B cell (primary cell): Measurements from ENCODE around the gene KRTAP3-3. TPM values are rescaled to one million over a fixed set of nuclear protein-coding genes. Genes with fewer than 3 reads are reported as not detected.

ENCODE experiments used
- ATAC-seq: fragments of 200-7000 bp; cut with Tn5 transposase; one replicate; pipeline ENCODE4 v1.10.0; 2021; ENCODE audit warnings: low read depth, mild to moderate bottlenecking, moderate number of reproducible peaks, moderate library complexity
- CTCF ChIA-PET: fragments of 350-600 bp; sonication (Branson Sonifier 250); formaldehyde crosslinking; loops from one replicate; lab custom pipeline; 2021; ENCODE audit warnings: antibody characterized with exemption, inconsistent platforms; lab: Charles Lee
- POLR2A ChIA-PET: fragments of 350-600 bp; sonication (Branson Sonifier 250); formaldehyde crosslinking; loops from one replicate; lab custom pipeline; 2021; ENCODE audit warnings: antibody characterized with exemption; lab: Charles Lee
- DNase-seq: peaks from one replicate; pipeline ENCODE4 v3.0.0; 2013
- H2AFZ ChIP-seq: 2 replicates; pipeline ENCODE4 v1.6.1; 2012; ENCODE audit warnings: mild to moderate bottlenecking, low read depth, low read length; ENCODE audit not compliant: insufficient read depth, poor library complexity, severe bottlenecking
- H3K27ac ChIP-seq, 2 donors: 1 replicate in 1 of 2; 2 replicates in 1 of 2; pipeline ENCODE4 v1.5.1; 2012 to 2013; ENCODE audit warnings: low read length in 2 of 2, mild to moderate bottlenecking in 2 of 2, moderate library complexity in 1 of 2
- H3K27me3 ChIP-seq, 4 experiments: fragments of 200-600 bp in 1 of 4; sonication (generic) in 1 of 4; replicated peaks in 1 of 4; 1 replicate in 2 of 4; 2 replicates in 2 of 4; pipeline versions ENCODE4 v1.6.1 to v1.7.0; 2013 to 2016; ENCODE audit warnings: low read length in 3 of 4, mild to moderate bottlenecking in 2 of 4, mixed read lengths in 1 of 4, moderate library complexity in 1 of 4; ENCODE audit not compliant: insufficient read depth in 4 of 4, control insufficient read depth in 3 of 4; ENCODE audit errors: control extremely low read depth in 1 of 4
- H3K36me3 ChIP-seq, 2 experiments: replicated peaks in 1 of 2; 1 replicate in 1 of 2; 2 replicates in 1 of 2; pipeline versions ENCODE4 v1.6.1 to v1.7.1; 2013; ENCODE audit warnings: low read length in 1 of 2; ENCODE audit not compliant: insufficient read depth in 2 of 2, control insufficient read depth in 1 of 2; ENCODE audit errors: control extremely low read depth in 1 of 2, extremely low read depth in 1 of 2
- H3K4me1 ChIP-seq, 2 donors: fragments of 200-600 bp in 1 of 2; sonication (generic) in 1 of 2; 1 replicate in 1 of 2; 2 replicates in 1 of 2; pipeline versions ENCODE4 v1.5.1 to v1.6.1; 2013 to 2017; ENCODE audit warnings: low read length in 2 of 2; ENCODE audit not compliant: control insufficient read depth in 2 of 2, insufficient read depth in 2 of 2
- H3K4me2 ChIP-seq: replicated peaks from 2 replicates; pipeline ENCODE3; 2012; ENCODE audit warnings: mild to moderate bottlenecking, low read depth, low read length; ENCODE audit not compliant: poor library complexity, severe bottlenecking
- H3K4me3 ChIP-seq, 5 experiments: fragments of 200-600 bp in 1 of 5; sonication (generic) in 1 of 5; 1 replicate in 3 of 5; 2 replicates in 2 of 5; pipeline versions ENCODE4 v1.5.1 to v1.7.0; 2011 to 2016; ENCODE audit warnings: low read length in 4 of 5, mild to moderate bottlenecking in 4 of 5, low read depth in 2 of 5, control low read depth in 1 of 5, moderate library complexity in 1 of 5; ENCODE audit not compliant: insufficient read depth in 1 of 5; ENCODE audit errors: control extremely low read depth in 1 of 5, extremely low read depth in 1 of 5
- H3K79me2 ChIP-seq: fragments of 200-600 bp; sonication (generic); one replicate; pipeline ENCODE4 v1.6.0; 2016; ENCODE audit warnings: low read length; ENCODE audit not compliant: control insufficient read depth, insufficient read depth
- H3K9ac ChIP-seq: fragments of 200-600 bp; sonication (generic); 2 replicates; pipeline ENCODE4 v1.6.1; 2017; ENCODE audit warnings: mild to moderate bottlenecking, low read length, moderate library complexity
- H3K9me3 ChIP-seq, 3 donors: one replicate each; pipeline versions ENCODE4 v1.6.1 to v1.7.1; 2013; ENCODE audit warnings: low read length in 2 of 3; ENCODE audit not compliant: control insufficient read depth in 2 of 3, insufficient read depth in 1 of 3; ENCODE audit errors: control extremely low read depth in 1 of 3
- H4K20me1 ChIP-seq: 2 replicates; pipeline ENCODE4 v1.6.0; 2012; ENCODE audit warnings: mild to moderate bottlenecking, low read length; ENCODE audit not compliant: insufficient read depth, control insufficient read depth, poor library complexity, severe bottlenecking
- H3K27ac Mint-ChIP-seq: one replicate; pipeline ENCODE4 v1.8.0; 2021; ENCODE audit warnings: mixed read lengths
- H3K27me3 Mint-ChIP-seq: one replicate; pipeline ENCODE4 v1.8.0; 2021; ENCODE audit warnings: mixed read lengths
- H3K4me1 Mint-ChIP-seq: one replicate; pipeline ENCODE4 v1.8.0; 2021; ENCODE audit warnings: mixed read lengths
- H3K4me3 Mint-ChIP-seq: one replicate; pipeline ENCODE4 v1.8.0; 2021; ENCODE audit warnings: mixed read lengths
- H3K9me3 Mint-ChIP-seq: one replicate; pipeline ENCODE4 v1.8.0; 2022; ENCODE audit warnings: mixed read lengths; ENCODE audit not compliant: insufficient read depth
- CTCF ChIP-seq: fragments of 200-600 bp; IDR thresholded peaks from one replicate; pipeline ENCODE4 v1.8.0; 2022; ENCODE audit warnings: antibody characterized with exemption, mild to moderate bottlenecking
- EZH2 ChIP-seq: IDR thresholded peaks from 2 replicates; pipeline ENCODE4 v1.6.1; 2012; ENCODE audit warnings: borderline replicate concordance, low read depth, mild to moderate bottlenecking, moderate library complexity, low read length; ENCODE audit not compliant: insufficient read depth, poor library complexity, severe bottlenecking
- WGBS: methylation state at CpG from one replicate; pipeline ENCODE4 v1.1.5; 2013; ENCODE audit warnings: missing lambda C conversion rate; ENCODE audit not compliant: insufficient coverage; 5-methylcytosine and 5-hydroxymethylcytosine counted together
- intact Hi-C: fragments of 100-400 bp; cut with micrococcal nuclease; formaldehyde crosslinking; loops from one replicate; pipeline ENCODE4 v1.10.0; 2022
- polyA plus RNA-seq: library from polyadenylated mRNA; depleted of rRNA; stranded (reverse); fragments of >200 nt; gene quantifications from 2 replicates; pipeline ENCODE4 v1.2.3, GENCODE V29; 2012
- total RNA-seq, 2 donors: library from RNA; stranded (reverse); fragments of 120-200 nt in 1 of 2; gene quantifications; 1 replicate in 1 of 2; 2 replicates in 1 of 2; pipeline versions ENCODE4 v1.2.3 to v1.2.4, GENCODE V29; 2013 to 2022

The KRTAP3-3 gene
- total and polyA plus RNA-seq, 2 donors (not counting 1 experiment from before 2014, with no cell fraction given), result not detected

GRCh38 chr17:40992666-40993065, 1.3 kb downstream of the KRTAP3-3 start:
- TF ChIP-seq CTCF (no peak), EZH2 (no peak)
- no peaks in the 10 kb centered on the region for H3K4me1 Mint-ChIP-seq
- H3K9me3 ChIP-seq, result no peaks in the 10 kb centered on the region
- whole genome bisulfite sequencing, result 100% methylated on average over 1 of the region's 3 CpGs
- no peak overlapping the region for H3K27ac ChIP-seq
- no peak overlapping the region for H3K9ac ChIP-seq
- H3K4me2 ChIP-seq, result no peak overlapping the region
- H3K4me3 Mint-ChIP-seq, result no peak overlapping the region
- H3K27me3 ChIP-seq, result peaks cover 0 to 9% (median 5%) of the 10 kb centered on the region in 4 experiments
- peaks cover 53% of the 10 kb centered on the region for H3K27me3 Mint-ChIP-seq
- no peaks in the 10 kb centered on the region for H3K4me1 ChIP-seq
- no peaks in the 10 kb centered on the region for H3K36me3 ChIP-seq
- H3K79me2 ChIP-seq, result no peaks in the 10 kb centered on the region
- H3K4me3 ChIP-seq, result no peak overlapping the region
- no peaks in the 10 kb centered on the region for H3K9me3 Mint-ChIP-seq
- CTCF ChIA-PET, result no interaction called here
- H2AFZ ChIP-seq, result no peak overlapping the region
- no peaks in the 10 kb centered on the region for H4K20me1 ChIP-seq
- intact Hi-C loops, result no loop called here
- ATAC-seq, result no peak
- POLR2A ChIA-PET, result no interaction called here
- DNase-seq, result no peak
- H3K27ac Mint-ChIP-seq, result no peak overlapping the region

GRCh38 chr17:40986920-40987319, 7.0 kb downstream of the KRTAP3-3 start:
- Histone ChIP-seq H3K9ac (no peak overlapping the region), H3K4me2 (no peak overlapping the region), H3K79me2 (no peaks in the 10 kb centered on the region), H3K4me1 (no peaks in the 10 kb centered on the region), H3K27me3 (peaks cover 0 to 14% (median 6%) of the 10 kb centered on the region in 4 experiments), H3K36me3 (no peaks in the 10 kb centered on the region), H4K20me1 (no peaks in the 10 kb centered on the region), H3K27ac (no peak overlapping the region), H2AFZ (no peak overlapping the region), H3K9me3 (peaks cover 0 to 3% (median 0%) of the 10 kb centered on the region in 3 donors), H3K4me3 (no peak overlapping the region)
- H3K27ac Mint-ChIP-seq, result no peak overlapping the region
- CTCF ChIA-PET, result no interaction called here
- TF ChIP-seq EZH2 (no peak), CTCF (no peak)
- ATAC-seq (no peak), DNase-seq (no peak)
- no peaks in the 10 kb centered on the region for H3K4me1 Mint-ChIP-seq
- WGBS, result 86% methylated on average over 7 of the region's 8 CpGs
- H3K4me3 Mint-ChIP-seq, result no peak overlapping the region
- peaks cover 45% of the 10 kb centered on the region for H3K27me3 Mint-ChIP-seq
- H3K9me3 Mint-ChIP-seq, result no peaks in the 10 kb centered on the region
- POLR2A ChIA-PET, result no interaction called here
- intact Hi-C loops, result no loop called here
